HEK293T (cell line): ENCODE data around the gene CCNI.

Experiments used
- ELF4 ChIP-seq: fragments of 450-650 bp; IDR thresholded peaks from 2 replicates; pipeline ENCODE4 v1.6.1; 2017; ENCODE audit warnings: antibody characterized with exemption
- FOXA1 ChIP-seq: fragments of 450-650 bp; IDR thresholded peaks from 2 replicates; pipeline ENCODE4 v1.6.1; 2016; ENCODE audit warnings: mild to moderate bottlenecking
- FOXK2 ChIP-seq: fragments of 450-650 bp; IDR thresholded peaks from 2 replicates; pipeline ENCODE4 v1.6.1; 2016; ENCODE audit warnings: mild to moderate bottlenecking
- LEF1 ChIP-seq: fragments of 450-650 bp; IDR thresholded peaks from 2 replicates; pipeline ENCODE4 v1.6.1; 2017; ENCODE audit warnings: mild to moderate bottlenecking, borderline replicate concordance
- SP1 ChIP-seq: fragments of 450-650 bp; IDR thresholded peaks from 2 replicates; pipeline ENCODE4 v1.6.1; 2017

DNA sequence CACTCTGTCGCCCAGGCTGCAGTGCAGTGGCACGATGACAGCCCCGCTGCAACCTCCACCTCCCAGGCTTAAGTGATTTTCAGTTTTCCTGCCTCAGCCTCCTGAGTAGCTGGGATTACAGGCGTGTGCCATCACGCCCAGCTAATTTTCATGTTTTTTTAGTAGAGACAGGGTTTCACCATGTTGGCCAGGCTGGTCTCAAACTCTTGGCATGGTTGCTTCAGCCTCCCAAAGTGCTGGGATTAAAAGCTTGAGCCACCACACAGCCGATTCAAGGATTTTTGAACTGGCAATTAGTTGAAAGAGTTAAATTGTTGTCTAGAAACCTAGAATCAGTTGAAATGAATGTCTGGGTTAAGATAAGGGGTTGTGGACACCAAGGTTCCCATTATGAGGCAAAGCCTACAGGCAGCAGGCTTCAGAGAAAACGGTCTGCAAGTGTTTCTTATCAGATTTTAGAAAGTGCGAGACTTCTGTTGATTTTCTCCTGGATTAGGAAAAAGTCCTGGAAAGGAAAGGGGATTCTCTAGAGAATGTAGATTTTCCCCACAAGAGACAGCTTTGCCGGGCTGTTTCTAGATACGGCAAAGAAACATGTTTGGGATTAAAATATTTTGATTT, 8.3 kb upstream of the CCNI start:
- TF ChIP-seq LEF1 (no peak), SP1 (no peak), ELF4 (no peak), FOXA1 (no peak), FOXK2 (no peak)
